Neuronal stem cell (in vitro differentiated cells): Measurements from ENCODE around the gene ZEB2.

Experiments
- DNase-seq: peaks from one replicate; pipeline ENCODE4 v3.0.0-alpha.2; 2013; ENCODE audit warnings: low spot score
- H2AFZ ChIP-seq: one replicate; pipeline ENCODE4 v1.6.1; 2013; ENCODE audit warnings: mild to moderate bottlenecking, low read length, inconsistent platforms
- H2AK5ac ChIP-seq: 2 replicates; pipeline ENCODE4 v1.6.1; 2013; ENCODE audit warnings: low read depth, mild to moderate bottlenecking, inconsistent platforms, low read length, moderate library complexity, mixed read lengths
- H2BK120ac ChIP-seq: 2 replicates; pipeline ENCODE4 v1.6.1; 2013; ENCODE audit warnings: low read depth, mild to moderate bottlenecking, inconsistent platforms, low read length, moderate library complexity, mixed read lengths
- H2BK12ac ChIP-seq: one replicate; pipeline ENCODE4 v1.6.1; 2013; ENCODE audit warnings: low read length, inconsistent platforms
- H2BK15ac ChIP-seq: 2 replicates; pipeline ENCODE4 v1.6.1; 2013; ENCODE audit warnings: mild to moderate bottlenecking, low read length, inconsistent platforms, mixed read lengths
- H2BK5ac ChIP-seq: one replicate; pipeline ENCODE4 v1.6.1; 2013; ENCODE audit warnings: inconsistent platforms, mild to moderate bottlenecking, low read length, moderate library complexity
- H3K14ac ChIP-seq: one replicate; pipeline ENCODE4 v1.6.1; 2013; ENCODE audit warnings: low read length, inconsistent platforms
- H3K18ac ChIP-seq: 2 replicates; pipeline ENCODE4 v1.6.1; 2013; ENCODE audit warnings: low read length, inconsistent platforms
- H3K23ac ChIP-seq: 2 replicates; pipeline ENCODE4 v1.6.1; 2013; ENCODE audit warnings: low read depth, mild to moderate bottlenecking, mixed read lengths, low read length, inconsistent platforms; ENCODE audit not compliant: poor library complexity
- H3K27ac ChIP-seq: replicated peaks from 3 replicates; pipeline ENCODE4 v1.5.1; 2013; ENCODE audit warnings: low read length, inconsistent platforms
- H3K27me3 ChIP-seq, 3 experiments: 2 replicates each; pipeline ENCODE4 v1.6.1; 2013; ENCODE audit warnings: low read length in 3 of 3, mild to moderate bottlenecking in 2 of 3, inconsistent platforms in 1 of 3, low read depth in 1 of 3, mixed read lengths in 1 of 3, moderate library complexity in 1 of 3; ENCODE audit not compliant: control insufficient read depth in 3 of 3, insufficient read depth in 3 of 3
- H3K36me3 ChIP-seq, 2 donors: replicated peaks in 1 of 2; 2 replicates each; pipeline ENCODE4 v1.6.1; 2013; ENCODE audit warnings: low read length in 2 of 2; ENCODE audit not compliant: control insufficient read depth in 2 of 2, insufficient read depth in 2 of 2
- H3K4ac ChIP-seq: 2 replicates; pipeline ENCODE4 v1.6.1; 2013; ENCODE audit warnings: inconsistent platforms, mild to moderate bottlenecking, low read length, moderate library complexity
- H3K4me1 ChIP-seq, 2 donors: 1 replicate in 1 of 2; 2 replicates in 1 of 2; pipeline ENCODE4 v1.6.1; 2013; ENCODE audit warnings: low read length in 2 of 2, low read depth in 1 of 2; ENCODE audit not compliant: control insufficient read depth in 2 of 2, insufficient read depth in 1 of 2
- H3K4me2 ChIP-seq: one replicate; pipeline ENCODE4 v1.6.1; 2013; ENCODE audit warnings: mild to moderate bottlenecking, low read length, inconsistent platforms; ENCODE audit not compliant: insufficient read depth, poor library complexity, severe bottlenecking
- H3K4me3 ChIP-seq, 2 donors: 2 replicates each; pipeline ENCODE4 v1.5.1; 2013; ENCODE audit warnings: low read length in 2 of 2, mild to moderate bottlenecking in 2 of 2, inconsistent platforms in 1 of 2, moderate library complexity in 1 of 2
- H3K79me1 ChIP-seq: one replicate; pipeline ENCODE4 v1.6.1; 2013; ENCODE audit warnings: low read depth, mild to moderate bottlenecking, inconsistent platforms, low read length, moderate library complexity
- H3K9ac ChIP-seq: one replicate; pipeline ENCODE4 v1.6.1; 2013; ENCODE audit warnings: mild to moderate bottlenecking, low read depth, low read length, inconsistent platforms; ENCODE audit not compliant: poor library complexity
- H3K9me3 ChIP-seq, 2 donors: replicated peaks in 1 of 2; 2 replicates each; pipeline versions ENCODE3 to v1.6.1; 2013; ENCODE audit warnings: low read length in 2 of 2, mild to moderate bottlenecking in 2 of 2, inconsistent platforms in 1 of 2, low read depth in 1 of 2, mixed read lengths in 1 of 2, moderate library complexity in 1 of 2; ENCODE audit not compliant: control insufficient read depth in 2 of 2, insufficient read depth in 1 of 2
- H4K8ac ChIP-seq: one replicate; pipeline ENCODE4 v1.6.1; 2013; ENCODE audit warnings: low read depth, mild to moderate bottlenecking, inconsistent platforms, low read length, moderate library complexity
- H4K91ac ChIP-seq: one replicate; pipeline ENCODE4 v1.6.1; 2013; ENCODE audit warnings: low read length, low read depth, mild to moderate bottlenecking, inconsistent platforms; ENCODE audit not compliant: poor library complexity
- WGBS, 2 donors: extraction: QIAGEN DNeasy Blood & Tissue Kit; methylation state at CpG; one replicate each; pipeline ENCODE4 v1.1.7; 2013; ENCODE audit warnings: missing lambda C conversion rate in 2 of 2, mixed read lengths in 1 of 2; ENCODE audit not compliant: insufficient read length in 2 of 2, insufficient replicate concordance in 1 of 2; ENCODE audit errors: extremely low coverage in 2 of 2; 5-methylcytosine and 5-hydroxymethylcytosine counted together

The ZEB2 gene

DNA sequence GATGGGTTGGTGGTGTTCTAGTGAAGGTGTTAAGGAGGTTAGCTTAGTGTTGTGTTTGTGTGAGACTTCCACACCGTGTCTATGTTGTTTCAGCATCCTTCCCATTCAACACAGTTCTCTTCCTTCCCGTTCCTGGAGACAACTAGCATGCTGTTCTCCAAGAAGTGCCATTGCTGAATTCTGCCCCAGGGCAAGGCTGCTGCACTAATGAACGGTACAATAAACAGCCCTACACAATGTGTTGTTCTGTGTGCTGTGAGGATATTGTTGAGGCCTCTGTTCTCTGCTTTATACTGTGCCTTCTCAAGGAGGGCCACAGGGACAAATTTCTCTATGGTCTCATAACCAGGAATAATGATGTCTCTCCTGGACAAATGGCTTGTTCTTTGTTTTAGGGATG is 39.8 kb upstream of the ZEB2 start:
- H2AFZ ChIP-seq, result no peak overlapping the region
- no peak overlapping the region for H3K9ac ChIP-seq
- no peak overlapping the region for H2BK15ac ChIP-seq
- H3K14ac ChIP-seq, result no peak overlapping the region
- DNase-seq, result no peak
- H2BK5ac ChIP-seq, result no peak overlapping the region
- H3K9me3 ChIP-seq, result peaks cover 0 to 2% of the 10 kb centered on the region in 2 donors
- H2AK5ac ChIP-seq, result no peak overlapping the region
- H3K4me3 ChIP-seq, result no peak overlapping the region
- H4K91ac ChIP-seq, result no peak overlapping the region
- H3K36me3 ChIP-seq, result no peaks in the 10 kb centered on the region
- H3K4me2 ChIP-seq, result no peak overlapping the region
- no peak overlapping the region for H2BK120ac ChIP-seq
- no peak overlapping the region for H2BK12ac ChIP-seq
- H3K79me1 ChIP-seq, result no peaks in the 10 kb centered on the region
- no peaks in the 10 kb centered on the region for H3K4me1 ChIP-seq
- H3K27me3 ChIP-seq, result no peaks in the 10 kb centered on the region
- H3K23ac ChIP-seq, result no peak overlapping the region
- no peak overlapping the region for H4K8ac ChIP-seq
- H3K4ac ChIP-seq, result no peak overlapping the region
- no peak overlapping the region for H3K27ac ChIP-seq
- WGBS, 2 donors, result no CpG with 5 or more reads among the region's 3 CpGs
- H3K18ac ChIP-seq, result no peak overlapping the region

DNA sequence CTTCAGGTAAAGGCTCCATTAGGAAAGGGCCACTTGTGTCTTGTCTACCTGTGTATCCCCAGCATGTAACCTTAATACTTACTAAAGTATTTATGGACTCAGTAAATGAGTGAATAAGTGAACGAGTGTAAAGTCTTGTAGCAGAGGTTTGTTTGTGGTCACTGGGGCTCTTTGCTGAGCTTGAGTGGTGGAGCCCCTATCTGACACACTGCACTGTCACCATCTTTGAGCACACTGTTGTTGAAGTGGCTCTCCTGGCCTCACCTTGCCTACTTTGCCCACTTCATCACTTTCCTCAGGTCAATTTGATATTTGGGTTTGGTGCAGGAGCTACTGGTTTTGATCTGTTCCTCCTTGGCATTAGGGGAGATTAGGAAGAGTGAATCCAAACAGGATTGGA is 39.3 kb upstream of the ZEB2 start:
- Histone ChIP-seq H3K4me2 (no peak overlapping the region), H2AFZ (no peak overlapping the region)
- no CpG with 5 or more reads among the region's 1 CpG for WGBS, 2 donors

DNA sequence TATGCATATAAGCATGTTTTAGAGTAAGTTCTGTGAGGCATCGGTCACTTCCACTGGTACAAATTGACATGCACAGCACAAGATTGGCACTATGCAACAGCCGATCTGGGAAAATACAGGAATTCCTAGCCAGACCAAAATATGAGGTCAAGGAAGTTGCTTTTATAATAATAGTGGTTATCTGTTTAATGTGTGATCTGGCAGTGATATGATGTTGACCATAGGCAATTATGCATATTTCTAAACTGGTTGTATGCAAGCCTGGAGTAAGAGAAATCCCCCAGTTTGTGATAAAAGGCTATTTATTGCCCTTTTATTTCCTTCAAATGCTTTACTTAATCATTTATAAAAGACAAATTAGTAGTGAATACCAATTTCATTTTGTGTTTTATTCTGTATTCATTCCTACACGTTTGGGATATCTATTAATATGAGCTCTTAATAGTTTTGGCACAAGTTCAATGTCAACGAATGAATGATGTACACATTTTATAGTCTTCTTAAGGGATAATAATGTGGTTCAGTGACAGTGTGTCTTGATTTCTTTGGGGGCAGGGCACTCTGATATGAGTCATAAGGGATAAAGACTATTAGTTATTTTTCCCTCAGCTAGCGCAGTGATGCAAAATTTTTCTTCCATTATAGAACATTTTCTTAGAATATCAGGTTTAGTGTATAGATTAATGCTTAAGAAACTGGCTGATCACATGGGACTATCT is 34.7 kb upstream of the ZEB2 start:
- Histone ChIP-seq H3K4me2 (no peak overlapping the region), H3K9ac (no peak overlapping the region), H2BK12ac (no peak overlapping the region), H3K27ac (no peak overlapping the region), H3K4me1 (peaks cover 1 to 6% of the 10 kb centered on the region in 2 donors), H2BK120ac (no peak overlapping the region), H2BK5ac (no peak overlapping the region), H2BK15ac (no peak overlapping the region), H3K18ac (no peak overlapping the region), H4K91ac (no peak overlapping the region), H4K8ac (no peak overlapping the region), H3K23ac (no peak overlapping the region), H3K27me3 (no peaks in the 10 kb centered on the region), H3K14ac (no peak overlapping the region), H3K79me1 (no peaks in the 10 kb centered on the region), H2AFZ (no peak overlapping the region), H2AK5ac (no peak overlapping the region), H3K9me3 (no peaks in the 10 kb centered on the region), H3K4me3 (no peak overlapping the region), H3K36me3 (no peaks in the 10 kb centered on the region), H3K4ac (no peak overlapping the region)
- no CpG with 5 or more reads among the region's 5 CpGs for WGBS, 2 donors
- no peak for DNase-seq

More for the DNA sequence above, 39.3 kb upstream of the ZEB2 start:
- H3K4me1 ChIP-seq, result no peaks in the 10 kb centered on the region
- H3K23ac ChIP-seq, result no peak overlapping the region
- H2BK120ac ChIP-seq, result no peak overlapping the region
- no peak overlapping the region for H3K18ac ChIP-seq
- no peak overlapping the region for H2AK5ac ChIP-seq
- H2BK5ac ChIP-seq, result no peak overlapping the region
- H3K27me3 ChIP-seq, result no peaks in the 10 kb centered on the region
- no peak overlapping the region for H3K14ac ChIP-seq
- no peaks in the 10 kb centered on the region for H3K79me1 ChIP-seq
- H3K36me3 ChIP-seq, result no peaks in the 10 kb centered on the region
- H3K9me3 ChIP-seq, result peaks cover 0 to 2% of the 10 kb centered on the region in 2 donors
- no peak overlapping the region for H3K27ac ChIP-seq
- no peak overlapping the region for H2BK12ac ChIP-seq
- H3K9ac ChIP-seq, result no peak overlapping the region
- H4K91ac ChIP-seq, result no peak overlapping the region
- H2BK15ac ChIP-seq, result no peak overlapping the region
- H3K4ac ChIP-seq, result no peak overlapping the region
- H3K4me3 ChIP-seq, result no peak overlapping the region
- no peak for DNase-seq
- no peak overlapping the region for H4K8ac ChIP-seq

- Histone ChIP-seq H2BK12ac (no peak overlapping the region), H3K9me3 (no peaks in the 10 kb centered on the region), H3K27me3 (no peaks in the 10 kb centered on the region), H3K4me1 (peaks cover 1 to 10% of the 10 kb centered on the region in 2 donors), H4K8ac (no peak overlapping the region), H2AK5ac (no peak overlapping the region), H3K4me3 (no peak overlapping the region), H2BK120ac (no peak overlapping the region), H3K23ac (no peak overlapping the region), H3K4me2 (no peak overlapping the region), H2AFZ (no peak overlapping the region), H3K18ac (no peak overlapping the region), H3K79me1 (no peaks in the 10 kb centered on the region), H3K9ac (no peak overlapping the region), H3K4ac (no peak overlapping the region), H4K91ac (no peak overlapping the region), H3K27ac (no peak overlapping the region), H2BK15ac (no peak overlapping the region), H3K14ac (no peak overlapping the region), H2BK5ac (no peak overlapping the region), H3K36me3 (no peaks in the 10 kb centered on the region)
- no CpG with 5 or more reads among the region's 3 CpGs for WGBS, 2 donors
- no peak for DNase-seq
These were observed 33.5 kb upstream of the ZEB2 start for GRCh38 chr2:144553379-144553778.
